ENCODE data around the gene RAP1GAP2.

Gene RAP1GAP2

DNA sequence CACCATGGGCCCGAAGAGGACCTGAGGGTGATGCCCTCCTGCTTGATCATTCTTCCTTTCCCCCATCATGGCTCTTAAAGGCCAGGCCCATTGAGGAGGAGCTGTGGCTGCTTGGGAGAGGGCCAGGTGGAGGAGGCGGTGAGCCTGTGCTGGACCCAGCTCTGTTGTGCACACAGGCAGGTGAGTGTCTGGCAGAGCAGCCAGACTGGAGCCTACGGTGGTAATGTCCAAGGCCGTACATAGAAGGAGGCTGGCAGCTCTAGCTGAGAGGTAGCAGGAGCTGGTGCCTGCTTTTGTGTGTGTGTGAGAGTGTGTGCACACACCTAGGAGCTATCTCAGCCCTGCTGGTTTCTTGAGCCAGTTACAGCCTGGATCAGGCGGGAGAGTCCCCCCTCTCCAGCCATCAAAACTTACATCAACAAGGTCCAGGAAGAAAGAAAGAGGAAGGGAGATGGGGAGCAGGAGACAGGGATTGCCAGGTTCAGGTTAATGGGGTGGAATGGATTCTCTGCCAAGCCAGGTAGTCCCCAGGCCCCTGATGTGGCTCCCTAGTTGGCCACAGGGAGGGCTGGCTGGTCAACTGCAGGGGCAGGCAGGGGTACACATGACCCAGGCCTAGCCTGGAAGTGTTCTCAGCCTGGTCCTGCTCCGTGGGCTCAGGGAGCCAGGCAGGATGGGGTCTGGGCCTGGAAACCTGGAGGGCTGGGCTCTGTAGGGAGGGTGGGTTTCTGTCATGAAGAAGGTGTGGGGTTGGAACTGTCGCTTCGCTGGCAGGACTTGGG is 107.1 kb downstream of the RAP1GAP2 start:
- Histone ChIP-seq H3F3A (ENCODE audit: insufficient read depth, low read length) (no peaks in the 10 kb centered on the region), H3K36me3 (replicated peaks; ENCODE audit: insufficient read depth, low read length) (no peaks in the 10 kb centered on the region), H3K79me2 (ENCODE audit: low read length) (no peaks in the 10 kb centered on the region), H3K9me3 (replicated peaks; ENCODE audit: insufficient read depth, low read length) (no peaks in the 10 kb centered on the region), H2AFZ (ENCODE audit: low read length) (no peak overlapping the region), H4K20me1 (ENCODE audit: insufficient read depth, low read length) (no peaks in the 10 kb centered on the region), H3K27ac (ENCODE audit: low read length) (no peak overlapping the region), H3K27me3 (replicated peaks; ENCODE audit: insufficient read depth, low read length) (peaks cover 70% of the 10 kb centered on the region), H3K4me2 (ENCODE audit: low read depth, low read length) (no peak overlapping the region), H3K9me2 (replicated peaks; ENCODE audit: insufficient read depth, low read length) (no peaks in the 10 kb centered on the region), H3K9ac (ENCODE audit: low read length) (no peak overlapping the region), H3K4me1 (ENCODE audit: low read length) (no peaks in the 10 kb centered on the region), H3K4me3 (ENCODE audit: low read length) (no peak overlapping the region)
- DNase-seq = no peak
- TF ChIP-seq, protein P1, sequence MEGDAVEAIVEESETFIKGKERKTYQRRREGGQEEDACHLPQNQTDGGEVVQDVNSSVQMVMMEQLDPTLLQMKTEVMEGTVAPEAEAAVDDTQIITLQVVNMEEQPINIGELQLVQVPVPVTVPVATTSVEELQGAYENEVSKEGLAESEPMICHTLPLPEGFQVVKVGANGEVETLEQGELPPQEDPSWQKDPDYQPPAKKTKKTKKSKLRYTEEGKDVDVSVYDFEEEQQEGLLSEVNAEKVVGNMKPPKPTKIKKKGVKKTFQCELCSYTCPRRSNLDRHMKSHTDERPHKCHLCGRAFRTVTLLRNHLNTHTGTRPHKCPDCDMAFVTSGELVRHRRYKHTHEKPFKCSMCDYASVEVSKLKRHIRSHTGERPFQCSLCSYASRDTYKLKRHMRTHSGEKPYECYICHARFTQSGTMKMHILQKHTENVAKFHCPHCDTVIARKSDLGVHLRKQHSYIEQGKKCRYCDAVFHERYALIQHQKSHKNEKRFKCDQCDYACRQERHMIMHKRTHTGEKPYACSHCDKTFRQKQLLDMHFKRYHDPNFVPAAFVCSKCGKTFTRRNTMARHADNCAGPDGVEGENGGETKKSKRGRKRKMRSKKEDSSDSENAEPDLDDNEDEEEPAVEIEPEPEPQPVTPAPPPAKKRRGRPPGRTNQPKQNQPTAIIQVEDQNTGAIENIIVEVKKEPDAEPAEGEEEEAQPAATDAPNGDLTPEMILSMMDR (IDR thresholded peaks at IDR 0.05; ENCODE audit: low read length) = no peak
- no peak for TF ChIP-seq EZH2phosphoT487 (IDR thresholded peaks at IDR 0.05; ENCODE audit: low read length)

GRCh38 chr17:2904135-2904534 is 107.9 kb downstream of the RAP1GAP2 start:
- Histone ChIP-seq H3K9ac (ENCODE audit: low read length) (no peak overlapping the region), H3K9me3 (replicated peaks; ENCODE audit: insufficient read depth, low read length) (no peaks in the 10 kb centered on the region), H3K9me2 (replicated peaks; ENCODE audit: insufficient read depth, low read length) (no peaks in the 10 kb centered on the region), H2AFZ (ENCODE audit: low read length) (no peak overlapping the region), H3K79me2 (ENCODE audit: low read length) (no peaks in the 10 kb centered on the region), H3K27ac (ENCODE audit: low read length) (no peak overlapping the region), H3K4me3 (ENCODE audit: low read length) (no peak overlapping the region), H4K20me1 (ENCODE audit: insufficient read depth, low read length) (no peaks in the 10 kb centered on the region), H3K4me1 (ENCODE audit: low read length) (no peaks in the 10 kb centered on the region), H3K36me3 (replicated peaks; ENCODE audit: insufficient read depth, low read length) (no peaks in the 10 kb centered on the region), H3K27me3 (replicated peaks; ENCODE audit: insufficient read depth, low read length) (peaks cover 67% of the 10 kb centered on the region), H3F3A (ENCODE audit: insufficient read depth, low read length) (no peaks in the 10 kb centered on the region), H3K4me2 (ENCODE audit: low read depth, low read length) (no peak overlapping the region)
- TF ChIP-seq EZH2 (optimal IDR thresholded peaks at IDR 0.05; ENCODE audit: low read depth, low read length) = no peak
- TF ChIP-seq, protein P1 (IDR thresholded peaks at IDR 0.05; ENCODE audit: low read length) = no peak
- no peak for TF ChIP-seq EZH2phosphoT487 (IDR thresholded peaks at IDR 0.05; ENCODE audit: low read length)
- DNase-seq = no peak

GRCh38 chr17:2905269-2905668 is 109.0 kb downstream of the RAP1GAP2 start:
- H3K27ac ChIP-seq (ENCODE audit: low read length) = no peak overlapping the region
- H3K4me1 ChIP-seq (ENCODE audit: low read length) = no peaks in the 10 kb centered on the region
- DNase-seq = no peak
- no peak overlapping the region for H3K4me3 ChIP-seq (ENCODE audit: low read length)
- no peaks in the 10 kb centered on the region for H3K36me3 ChIP-seq (replicated peaks; ENCODE audit: insufficient read depth, low read length)
- H3K9ac ChIP-seq (ENCODE audit: low read length) = no peak overlapping the region
- H3K27me3 ChIP-seq (replicated peaks; ENCODE audit: insufficient read depth, low read length) = peaks cover 73% of the 10 kb centered on the region
- no peaks in the 10 kb centered on the region for H3F3A ChIP-seq (ENCODE audit: insufficient read depth, low read length)
- H2AFZ ChIP-seq (ENCODE audit: low read length) = no peak overlapping the region
- H3K4me2 ChIP-seq (ENCODE audit: low read depth, low read length) = no peak overlapping the region
- no peaks in the 10 kb centered on the region for H3K9me3 ChIP-seq (replicated peaks; ENCODE audit: insufficient read depth, low read length)
- H3K79me2 ChIP-seq (ENCODE audit: low read length) = no peaks in the 10 kb centered on the region
- H4K20me1 ChIP-seq (ENCODE audit: insufficient read depth, low read length) = no peaks in the 10 kb centered on the region
- TF ChIP-seq, protein P1 (IDR thresholded peaks at IDR 0.05; ENCODE audit: low read length) = no peak
- TF ChIP-seq EZH2 (optimal IDR thresholded peaks at IDR 0.05; ENCODE audit: low read depth, low read length) = no peak
- no peak for TF ChIP-seq EZH2phosphoT487 (IDR thresholded peaks at IDR 0.05; ENCODE audit: low read length)
- no peaks in the 10 kb centered on the region for H3K9me2 ChIP-seq (replicated peaks; ENCODE audit: insufficient read depth, low read length)

All from MM.1S (cell line).